ENCODE data around the gene RNASE4. TPM values are rescaled to one million over a fixed set of nuclear protein-coding genes. Genes with fewer than 3 reads are reported as not detected.

RNASE4 gene
- total and polyA plus RNA-seq, 10 of the 15 experiments (the other 5 are each of a cell fraction or from before 2014, with no cell fraction given), result 0.87 to 2.6 (median 1.3) TPM

- TF ChIP-seq MYB (IDR thresholded peaks at IDR 0.05; ENCODE audit: borderline replicate concordance, low read depth, low read length), result no peak
- TF ChIP-seq IRF3 (IDR thresholded peaks at IDR 0.05), result no peak
- TF ChIP-seq POU2F2 (IDR thresholded peaks at IDR 0.05; ENCODE audit: borderline replicate concordance, low read depth, low read length), result no peak; the same call in 1 of the 3 replicates
- no peak for TF ChIP-seq ATF3 (IDR thresholded peaks at IDR 0.05; ENCODE audit: borderline replicate concordance, extremely low read depth, low read depth, low read length)
- TF ChIP-seq CHD4 (IDR thresholded peaks at IDR 0.05), result no peak
- no peak for TF ChIP-seq PRDM15 (CRISPR knock-in tag; IDR thresholded peaks at IDR 0.05)
- TF ChIP-seq FOXM1 (IDR thresholded peaks at IDR 0.05; ENCODE audit: low read depth, low read length), result 0 out of 2 replicates have a peak, but pooled peaks have one; percentile 4
- TF ChIP-seq E2F4 (IDR thresholded peaks at IDR 0.05; ENCODE audit: low read depth, low read length), result no peak
- TF ChIP-seq ZBTB33 (IDR thresholded peaks at IDR 0.05), result no peak
- 0 out of 2 replicates have a peak, but pooled peaks have one; percentile 0 for TF ChIP-seq MXI1 (IDR thresholded peaks at IDR 0.05; ENCODE audit: low read depth, low read length)
- TF ChIP-seq REST (IDR thresholded peaks at IDR 0.05; ENCODE audit: low read depth, low read length), result no peak
- no peak for TF ChIP-seq E4F1 (IDR thresholded peaks at IDR 0.05; ENCODE audit: borderline replicate concordance, partially characterized antibody)
Measured at GRCh38 chr14:20683891-20684661, at the start of gene RNASE4 (continued).

Measured in GM12878 (cell line).